ENCODE results near the gene PKN3. TPM values are rescaled to one million over a fixed set of nuclear protein-coding genes. Genes with fewer than 3 reads are reported as not detected.
A peak's percentile ranks its signal among the peaks of the same experiment; 100 is the strongest.

The PKN3 gene
- total and polyA plus RNA-seq, 9 of the 15 experiments (the other 6 are each of a cell fraction or from before 2014, with no cell fraction given), result 0.82 to 49.2 (median 19.7) TPM

GRCh38 chr9:128721487-128722010, 19.2 kb downstream of the PKN3 start:
- Histone ChIP-seq H3K9me1 (ENCODE audit: control insufficient read depth, insufficient read depth, low read length) (peaks cover 2% of the 10 kb centered on the region), H2AFZ (ENCODE audit: low read depth, low read length) (no peak overlapping the region), H3K4me1 (replicated peaks in 1 of 2; ENCODE audit: control insufficient read depth in 2 of 2, insufficient read depth in 2 of 2, low read length in 2 of 2) (peaks cover 8 to 47% of the 10 kb centered on the region in 2 experiments; a peak in 4 of 5 replicates), H3K4me3 (no peak overlapping the region), H3K27me3 (ENCODE audit: control insufficient read depth in 2 of 2, insufficient read depth in 2 of 2, low read length in 2 of 2) (no peaks in the 10 kb centered on the region), H3K36me3 (ENCODE audit: control insufficient read depth, insufficient read depth, low read length) (peaks cover 41% of the 10 kb centered on the region; the same call in 2 of the 3 replicates), H3K27ac (ENCODE audit: extremely low read depth, low read depth, low read length) (no peak overlapping the region), H3K4me2 (ENCODE audit: insufficient read depth, low read length) (no peak overlapping the region), H3K9me3 (replicated peaks; ENCODE audit: control insufficient read depth, insufficient read depth, low read depth, low read length) (no peaks in the 10 kb centered on the region), H4K20me1 (replicated peaks; ENCODE audit: control insufficient read depth, insufficient read depth, low read length) (no peaks in the 10 kb centered on the region), H3K79me2 (ENCODE audit: control insufficient read depth, insufficient read depth, low read length) (peaks cover 8% of the 10 kb centered on the region; the same call in 2 of the 3 replicates), H3K9ac (ENCODE audit: insufficient read depth in 1 of 2, low read depth in 2 of 2, low read length in 2 of 2) (peak overlapping the region in 1 of 2 experiments; percentile 80; a peak in 1 of 4 replicates)
- no peak for ATAC-seq
- BruUV-seq (replicated peaks), result no TSS peak
- WGBS (ENCODE audit: insufficient coverage, low coverage, missing lambda C conversion rate), result 90% methylated on average over 17 of the region's 18 CpGs
- no peak for DNase-seq (ENCODE audit: extremely low read depth in 1 of 4, low spot score in 3 of 4)
- TF ChIP-seq NFATC3 (IDR thresholded peaks at IDR 0.05) (no peak), ZNF77 (CRISPR knock-in tag; IDR thresholded peaks at IDR 0.05) (no peak), RB1 (IDR thresholded peaks at IDR 0.05; ENCODE audit: low read depth) (no peak), RBFOX2 (IDR thresholded peaks at IDR 0.05; ENCODE audit: low read depth, low read length) (peak; percentile 57), POLR2G (IDR thresholded peaks at IDR 0.05; ENCODE audit: low read depth, low read length) (peak; percentile 69)
- intact Hi-C loops (cut with micrococcal nuclease), result no loop called here
- FAIRE-seq, result no peak
- in situ Hi-C loops (cut with MboI), result no loop called here
- CTCF ChIA-PET (ENCODE audit: low intra/inter-chr PET ratio), result no interaction called here
- POLR2A ChIA-PET, result interaction anchor here (0.6 to 0.7 kb wide), 2 partner anchors 10 to 73 kb away, joined by 3 read pairs; no protein-coding TSS in a partner anchor

Measured in K562 (cell line).